Measurements from ENCODE around the gene GSAP.

The GSAP gene

GRCh38 chr7:77401002-77401401, 15.1 kb downstream of the GSAP start:
- H3K9ac ChIP-seq (ENCODE audit: low read length), result no peak overlapping the region
- no peaks in the 10 kb centered on the region for H4K20me1 ChIP-seq (ENCODE audit: insufficient read depth, low read length)
- H3K4me2 ChIP-seq (ENCODE audit: low read length), result no peak overlapping the region
- H3K27me3 ChIP-seq (ENCODE audit: insufficient read depth, low read length), result no peaks in the 10 kb centered on the region
- H3K9me3 ChIP-seq (ENCODE audit: low read length), result no peaks in the 10 kb centered on the region
- no peaks in the 10 kb centered on the region for H3K79me2 ChIP-seq (ENCODE audit: insufficient read depth, low read length)
- no peaks in the 10 kb centered on the region for H3F3A ChIP-seq (ENCODE audit: insufficient read depth, low read length)
- no peak overlapping the region for H3K4me3 ChIP-seq (ENCODE audit: low read depth, low read length, poor library complexity, severe bottlenecking)
- H3K9me2 ChIP-seq (ENCODE audit: low read depth, low read length), result no peaks in the 10 kb centered on the region
- no peaks in the 10 kb centered on the region for H3K4me1 ChIP-seq (ENCODE audit: insufficient read depth, low read length, severe bottlenecking)
- H2AFZ ChIP-seq (ENCODE audit: low read length), result no peak overlapping the region
- H3K27ac ChIP-seq (ENCODE audit: low read depth, low read length, poor library complexity, severe bottlenecking), result no peak overlapping the region
- TF ChIP-seq EZH2 (IDR thresholded peaks at IDR 0.05; ENCODE audit: borderline replicate concordance, low read length) (no peak), CTCF (IDR thresholded peaks at IDR 0.05; ENCODE audit: low read length) (no peak)
- no peaks in the 10 kb centered on the region for H3K36me3 ChIP-seq (ENCODE audit: insufficient read depth, low read length)

DNA sequence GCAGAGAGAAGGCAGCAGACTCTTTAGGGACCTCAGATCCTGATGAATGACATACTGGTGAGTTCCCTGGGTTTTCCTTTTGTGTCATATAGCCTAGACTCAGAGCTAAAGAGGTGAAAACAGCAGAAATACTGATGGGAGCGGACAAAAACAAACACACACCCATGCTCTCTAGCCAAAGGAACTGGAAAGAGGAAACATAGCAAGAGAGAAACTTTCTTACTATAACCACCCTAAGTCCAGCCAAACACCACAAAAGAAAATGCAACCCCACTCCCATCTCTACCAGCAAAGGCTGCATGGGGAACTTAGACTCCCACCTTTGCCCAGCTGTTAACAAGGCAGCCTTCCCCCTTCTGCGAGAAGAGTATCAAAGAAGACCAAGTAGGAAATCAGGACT, 16.3 kb downstream of the GSAP start:
- H3K4me2 ChIP-seq (ENCODE audit: low read length), result no peak overlapping the region
- no peak overlapping the region for H3K4me3 ChIP-seq (ENCODE audit: low read depth, low read length, poor library complexity, severe bottlenecking)
- no peaks in the 10 kb centered on the region for H3K9me3 ChIP-seq (ENCODE audit: low read length)
- no peaks in the 10 kb centered on the region for H3K79me2 ChIP-seq (ENCODE audit: insufficient read depth, low read length)
- H4K20me1 ChIP-seq (ENCODE audit: insufficient read depth, low read length), result no peaks in the 10 kb centered on the region
- no peaks in the 10 kb centered on the region for H3K9me2 ChIP-seq (ENCODE audit: low read depth, low read length)
- H3K9ac ChIP-seq (ENCODE audit: low read length), result no peak overlapping the region
- H3K27ac ChIP-seq (ENCODE audit: low read depth, low read length, poor library complexity, severe bottlenecking), result no peak overlapping the region
- no peaks in the 10 kb centered on the region for H3K27me3 ChIP-seq (ENCODE audit: insufficient read depth, low read length)
- H2AFZ ChIP-seq (ENCODE audit: low read length), result no peak overlapping the region
- TF ChIP-seq EZH2 (IDR thresholded peaks at IDR 0.05; ENCODE audit: borderline replicate concordance, low read length) (no peak), CTCF (IDR thresholded peaks at IDR 0.05; ENCODE audit: low read length) (no peak)
- H3F3A ChIP-seq (ENCODE audit: insufficient read depth, low read length), result no peaks in the 10 kb centered on the region
- no peaks in the 10 kb centered on the region for H3K36me3 ChIP-seq (ENCODE audit: insufficient read depth, low read length)
- H3K4me1 ChIP-seq (ENCODE audit: insufficient read depth, low read length, severe bottlenecking), result no peaks in the 10 kb centered on the region

DNA sequence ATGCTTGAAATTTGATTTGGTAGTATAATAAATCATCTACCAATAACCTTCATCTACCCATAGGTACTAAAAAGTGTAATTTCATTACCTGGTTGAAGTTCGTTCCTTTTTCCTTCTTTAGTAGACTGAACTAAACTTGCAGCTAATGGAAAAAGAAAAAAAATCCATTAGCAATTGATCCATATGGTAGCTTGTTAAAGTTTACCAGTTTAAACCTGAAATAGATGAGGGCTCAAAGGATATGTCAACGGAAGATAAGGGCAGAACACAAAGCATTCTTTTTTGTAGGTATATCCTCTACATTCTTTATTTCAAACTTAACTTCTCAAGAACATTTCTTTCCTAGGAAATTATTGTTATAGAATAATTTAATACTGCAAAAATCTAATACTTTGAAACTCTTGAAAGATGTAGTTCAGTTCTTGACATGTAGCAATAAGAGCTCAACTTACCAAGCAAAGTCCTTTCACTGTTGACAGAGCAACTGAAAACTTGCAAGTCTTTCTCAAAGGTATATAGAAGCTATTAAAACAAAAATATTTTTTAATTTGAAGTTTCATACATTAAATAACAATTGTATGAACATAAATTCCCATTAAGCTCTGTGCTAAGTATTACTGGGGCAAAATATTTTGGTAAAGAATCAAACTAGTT, 19.1 kb downstream of the GSAP start:
- Histone ChIP-seq H3K4me1 (ENCODE audit: insufficient read depth, low read length, severe bottlenecking) (peaks cover 6% of the 10 kb centered on the region), H2AFZ (ENCODE audit: low read length) (no peak overlapping the region), H3K9me3 (ENCODE audit: low read length) (no peaks in the 10 kb centered on the region), H3K4me3 (ENCODE audit: low read depth, low read length, poor library complexity, severe bottlenecking) (no peak overlapping the region), H3K36me3 (ENCODE audit: insufficient read depth, low read length) (no peaks in the 10 kb centered on the region), H3K27ac (ENCODE audit: low read depth, low read length, poor library complexity, severe bottlenecking) (no peak overlapping the region), H3K79me2 (ENCODE audit: insufficient read depth, low read length) (no peaks in the 10 kb centered on the region), H4K20me1 (ENCODE audit: insufficient read depth, low read length) (no peaks in the 10 kb centered on the region), H3K4me2 (ENCODE audit: low read length) (no peak overlapping the region), H3K9ac (ENCODE audit: low read length) (no peak overlapping the region), H3K9me2 (ENCODE audit: low read depth, low read length) (no peaks in the 10 kb centered on the region), H3K27me3 (ENCODE audit: insufficient read depth, low read length) (no peaks in the 10 kb centered on the region), H3F3A (ENCODE audit: insufficient read depth, low read length) (no peaks in the 10 kb centered on the region)
- TF ChIP-seq CTCF (IDR thresholded peaks at IDR 0.05; ENCODE audit: low read length) (no peak), EZH2 (IDR thresholded peaks at IDR 0.05; ENCODE audit: borderline replicate concordance, low read length) (no peak)

Measured in OCI-LY1 (cell line).